ENCODE results near the gene SMG6.

The SMG6 gene

DNA sequence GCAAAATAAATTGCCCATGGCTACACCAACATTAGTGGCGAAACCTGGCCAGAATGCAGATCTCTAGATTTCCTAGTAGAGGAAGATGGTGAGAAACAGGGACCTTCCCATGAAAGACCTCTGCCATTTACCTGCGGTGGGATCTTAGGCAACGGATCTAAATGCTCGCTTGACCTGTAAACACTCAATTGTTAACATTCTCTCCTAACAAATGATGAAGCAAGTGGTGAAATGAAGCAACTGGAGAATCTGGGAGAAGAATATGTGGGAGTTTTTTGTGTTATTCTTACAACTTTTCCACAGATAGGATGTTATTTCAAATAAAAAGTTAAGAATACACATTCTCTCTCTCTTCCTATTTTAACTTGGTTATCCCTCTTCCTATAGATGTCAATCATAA is 56.6 kb downstream of the SMG6 start:
- no peak overlapping the region for H3K4me3 ChIP-seq (ENCODE audit: low read depth, low read length)
- TF ChIP-seq, protein P1, sequence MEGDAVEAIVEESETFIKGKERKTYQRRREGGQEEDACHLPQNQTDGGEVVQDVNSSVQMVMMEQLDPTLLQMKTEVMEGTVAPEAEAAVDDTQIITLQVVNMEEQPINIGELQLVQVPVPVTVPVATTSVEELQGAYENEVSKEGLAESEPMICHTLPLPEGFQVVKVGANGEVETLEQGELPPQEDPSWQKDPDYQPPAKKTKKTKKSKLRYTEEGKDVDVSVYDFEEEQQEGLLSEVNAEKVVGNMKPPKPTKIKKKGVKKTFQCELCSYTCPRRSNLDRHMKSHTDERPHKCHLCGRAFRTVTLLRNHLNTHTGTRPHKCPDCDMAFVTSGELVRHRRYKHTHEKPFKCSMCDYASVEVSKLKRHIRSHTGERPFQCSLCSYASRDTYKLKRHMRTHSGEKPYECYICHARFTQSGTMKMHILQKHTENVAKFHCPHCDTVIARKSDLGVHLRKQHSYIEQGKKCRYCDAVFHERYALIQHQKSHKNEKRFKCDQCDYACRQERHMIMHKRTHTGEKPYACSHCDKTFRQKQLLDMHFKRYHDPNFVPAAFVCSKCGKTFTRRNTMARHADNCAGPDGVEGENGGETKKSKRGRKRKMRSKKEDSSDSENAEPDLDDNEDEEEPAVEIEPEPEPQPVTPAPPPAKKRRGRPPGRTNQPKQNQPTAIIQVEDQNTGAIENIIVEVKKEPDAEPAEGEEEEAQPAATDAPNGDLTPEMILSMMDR (IDR thresholded peaks at IDR 0.05; ENCODE audit: low read depth, low read length): no peak

DNA sequence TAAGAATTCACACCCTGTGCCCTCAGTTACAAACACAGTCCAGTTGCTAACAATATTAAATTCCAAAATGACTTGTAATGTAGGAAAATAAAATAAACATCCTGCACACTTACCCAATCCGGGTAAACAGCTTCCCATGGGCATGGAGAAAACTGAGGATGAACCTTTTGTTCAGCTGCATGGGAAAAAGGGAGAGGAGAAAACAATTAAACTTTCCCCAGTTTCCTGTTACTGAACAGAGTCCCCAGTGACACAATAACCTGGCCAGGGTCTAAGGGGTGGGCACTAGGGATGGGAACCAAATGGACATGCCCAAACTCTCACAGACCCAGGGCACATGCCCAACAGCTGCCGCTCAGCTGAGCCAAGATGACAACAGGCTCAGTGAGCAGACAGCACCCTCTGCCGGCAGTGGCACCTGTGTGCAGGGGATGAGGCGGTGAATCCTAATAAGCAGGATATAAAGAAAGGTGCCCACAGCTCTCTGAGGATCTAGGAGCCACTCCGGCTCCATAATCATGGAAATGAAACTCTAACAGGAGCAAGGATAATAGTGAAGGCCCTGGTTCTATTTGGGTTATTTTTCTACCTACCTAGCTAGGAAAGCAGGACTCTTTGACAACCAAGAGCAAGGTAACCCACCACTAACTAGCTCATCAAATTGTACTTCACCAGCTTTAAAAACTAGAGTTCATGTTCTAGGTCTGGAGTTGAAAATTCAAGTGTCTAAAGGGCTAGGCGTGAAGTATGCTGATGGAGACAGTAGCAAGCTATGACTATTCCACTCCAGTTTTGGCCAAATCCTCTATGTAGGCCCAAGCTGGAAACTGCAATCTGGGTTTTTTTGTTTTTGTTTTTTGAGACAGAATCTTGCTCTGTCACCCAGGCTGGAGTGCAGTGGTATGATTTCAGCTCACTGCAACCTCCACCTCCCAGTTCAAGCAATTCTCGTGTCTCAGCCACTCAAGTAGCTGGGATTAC is 58.8 kb downstream of the SMG6 start:
- no peak overlapping the region for H3K4me3 ChIP-seq (ENCODE audit: low read depth, low read length)
- TF ChIP-seq, protein P1 (IDR thresholded peaks at IDR 0.05; ENCODE audit: low read depth, low read length): peak; percentile 97

DNA sequence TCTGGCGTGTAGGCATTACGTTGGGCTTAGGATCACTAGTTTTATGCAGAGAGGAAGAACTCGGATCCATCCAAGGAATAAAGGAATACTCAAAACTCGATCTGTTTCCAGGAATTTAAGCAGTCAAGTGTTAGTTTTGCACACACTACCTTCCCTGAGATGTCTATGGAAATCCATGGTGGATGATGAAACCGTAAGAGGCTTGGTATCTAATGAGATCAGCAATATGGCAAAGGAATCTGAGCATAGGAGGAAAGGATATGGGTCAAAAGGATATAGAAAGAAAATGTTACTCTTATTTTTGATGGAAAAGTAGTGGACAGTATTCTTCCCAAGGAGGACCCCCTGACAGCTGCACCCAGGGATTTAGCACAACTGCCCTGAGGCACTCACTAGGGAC is 59.6 kb downstream of the SMG6 start:
- TF ChIP-seq, protein P1 (IDR thresholded peaks at IDR 0.05; ENCODE audit: low read depth, low read length): no peak
- no peak overlapping the region for H3K4me3 ChIP-seq (ENCODE audit: low read depth, low read length)

DNA sequence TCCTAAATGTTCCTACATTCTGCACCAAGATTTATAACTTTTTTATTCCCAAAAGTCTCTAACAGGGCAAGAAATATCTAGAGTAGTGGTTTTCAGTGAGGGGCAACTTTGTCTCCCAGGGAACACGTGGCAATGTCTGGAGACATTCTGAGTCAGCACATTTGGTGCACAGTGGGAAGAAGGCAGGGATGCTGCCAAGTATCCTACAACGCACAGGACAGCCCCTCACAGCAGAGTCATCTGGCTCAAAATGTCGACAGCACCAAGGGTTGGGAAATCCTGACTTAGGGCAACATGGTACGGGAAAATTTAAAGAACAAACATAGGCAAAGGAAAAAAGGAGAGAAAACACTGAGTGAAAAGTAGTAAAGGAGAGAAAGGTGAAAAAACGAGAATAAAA is 61.8 kb downstream of the SMG6 start:
- TF ChIP-seq, protein P1 (IDR thresholded peaks at IDR 0.05; ENCODE audit: low read depth, low read length): no peak
- H3K4me3 ChIP-seq (ENCODE audit: low read depth, low read length): no peak overlapping the region

DNA sequence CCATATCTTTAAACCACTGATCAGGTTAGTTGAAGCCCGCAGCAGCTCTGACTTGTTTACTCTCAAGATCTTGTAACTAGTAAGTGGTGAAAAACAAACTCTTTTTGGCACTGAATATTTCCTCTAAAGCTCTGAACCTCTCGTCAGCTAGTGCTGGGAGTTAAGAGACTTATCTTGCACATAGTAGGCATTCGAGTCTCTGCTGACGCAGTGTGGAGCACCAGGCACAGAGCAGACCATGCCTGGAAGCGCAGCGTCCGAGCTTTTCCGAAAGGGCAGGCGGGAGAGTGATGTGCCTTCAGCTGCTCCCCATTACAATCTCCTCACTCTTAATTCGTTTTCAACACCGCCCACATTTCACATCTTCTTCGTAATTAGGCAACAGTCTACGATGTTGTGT is 63.0 kb downstream of the SMG6 start:
- no peak overlapping the region for H3K4me3 ChIP-seq (ENCODE audit: low read depth, low read length)
- TF ChIP-seq, protein P1 (IDR thresholded peaks at IDR 0.05; ENCODE audit: low read depth, low read length): no peak

DNA sequence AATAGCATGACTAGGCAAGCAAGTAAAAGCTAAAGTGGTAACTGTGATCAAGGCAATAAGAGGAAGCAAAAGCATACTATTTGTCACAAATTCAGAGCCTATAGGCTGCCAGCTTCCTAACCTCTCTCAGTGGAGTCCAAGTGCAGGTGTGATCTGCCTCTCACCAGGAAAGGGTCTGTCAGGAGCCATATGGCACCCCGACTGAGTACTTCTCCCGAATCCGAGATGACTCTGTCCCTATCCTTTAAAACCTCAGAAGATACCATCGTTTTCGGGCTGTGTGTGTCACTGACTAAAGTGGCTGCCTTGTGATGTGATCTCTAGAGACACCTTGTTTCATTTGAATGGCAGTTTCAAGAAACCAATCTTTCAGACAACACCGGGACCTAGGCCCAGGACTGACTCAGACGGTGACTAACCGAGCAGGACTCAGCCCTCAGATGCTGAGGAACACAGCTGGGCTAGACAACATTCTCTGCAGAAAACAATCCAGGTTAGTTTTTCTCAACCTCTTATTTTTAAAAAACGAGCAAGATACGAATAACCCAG is 63.6 kb downstream of the SMG6 start:
- H3K4me3 ChIP-seq (ENCODE audit: low read depth, low read length): peak overlapping the region; percentile 24; the same call in 1 of the 2 replicates
- TF ChIP-seq, protein P1 (IDR thresholded peaks at IDR 0.05; ENCODE audit: low read depth, low read length): no peak

DNA sequence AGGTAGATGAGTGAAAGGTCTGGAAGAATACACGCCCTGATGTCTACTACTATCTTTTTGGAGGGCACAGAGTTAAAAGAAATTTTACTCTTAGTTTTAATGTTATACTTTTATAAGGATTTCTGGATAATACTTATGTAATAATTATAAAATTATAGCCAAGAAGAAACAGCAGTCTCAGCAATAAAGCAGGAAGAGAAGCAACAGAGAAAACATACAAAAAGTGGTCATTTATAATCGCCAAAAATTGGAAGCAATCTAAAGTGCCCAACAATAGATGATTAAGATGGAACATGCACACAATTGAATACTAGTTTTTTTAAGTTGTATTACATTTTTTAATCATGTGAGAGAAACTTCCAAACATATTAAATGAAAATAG is 64.4 kb downstream of the SMG6 start:
- no peak overlapping the region for H3K4me3 ChIP-seq (ENCODE audit: low read depth, low read length)
- TF ChIP-seq, protein P1 (IDR thresholded peaks at IDR 0.05; ENCODE audit: low read depth, low read length): no peak

All from WI38 (cell line).